HCT116 (cell line): ENCODE results near the gene OR4D9. TPM values are rescaled to one million over a fixed set of nuclear protein-coding genes. Genes with fewer than 3 reads are reported as not detected.

Experiments used
- ATAC-seq: fragments of 200-7000 bp; cut with Tn5 transposase; 2 replicates; pipeline ENCODE4 v1.9.1; 2020; ENCODE audit warnings: mild to moderate bottlenecking, moderate library complexity
- BruUV-seq: library from RNA; stranded (reverse); fragments of 400-500 nt; replicated peaks from 2 replicates; lab custom pipeline; 2021; lab: Mats Ljungman, UMichigan
- CTCF ChIA-PET: fragments of 300-600 bp; sonication (Branson Sonifier 250); formaldehyde crosslinking; loops from one replicate; lab custom pipeline; 2021; ENCODE audit warnings: antibody characterized with exemption; lab: Charles Lee
- POLR2A ChIA-PET: fragments of 300-600, 350-600 bp; sonication (Branson Sonifier 250); formaldehyde crosslinking; loops from one replicate; lab custom pipeline; 2021; ENCODE audit warnings: antibody characterized with exemption; lab: Charles Lee
- RAD21 ChIA-PET, 2 experiments: fragments of 300-600 bp; sonication (Branson Sonifier 250); formaldehyde crosslinking; loops; one replicate each; lab custom pipeline; 2023; ENCODE audit warnings: low total read pairs in 2 of 2; ENCODE audit not compliant: uncharacterized antibody in 2 of 2, unreplicated experiment in 2 of 2, low non-redundant PET in 1 of 2; lab: Charles Lee
- DNase-seq: peaks from one replicate; pipeline ENCODE4 v3.0.0-alpha.2; 2010; ENCODE audit warnings: low read depth, low spot score
- H2AFZ ChIP-seq: fragments of 200-600 bp; shearing (Covaris generic), sonication (generic); 2 replicates; pipeline ENCODE4 v1.6.1; 2017; ENCODE audit warnings: low read depth, mixed run types, mixed read lengths, antibody characterized with exemption, low read length; ENCODE audit not compliant: poor library complexity, severe bottlenecking
- H3K27ac ChIP-seq: 2 replicates; pipeline ENCODE4 v1.5.1; 2012; ENCODE audit warnings: low read depth, low read length
- H3K27me3 ChIP-seq: fragments of 200-600 bp; sonication (generic); 2 replicates; pipeline ENCODE4 v1.6.1; 2016; ENCODE audit warnings: mixed run types, low read length, mixed read lengths; ENCODE audit not compliant: insufficient read depth
- H3K36me3 ChIP-seq, 2 experiments: fragments of 200-500 bp in 1 of 2; fragments of 200-600 bp in 1 of 2; sonication (Bioruptor generic) in 1 of 2; sonication (generic) in 1 of 2; 2 replicates each; pipeline versions ENCODE4 v1.5.1 to v1.6.1; 2014 to 2016; ENCODE audit warnings: low read length in 2 of 2, inconsistent platforms in 1 of 2, mixed read lengths in 1 of 2, mixed run types in 1 of 2; ENCODE audit not compliant: insufficient read depth in 2 of 2, control insufficient read depth in 1 of 2
- H3K4me1 ChIP-seq, 2 experiments: fragments of 200-600 bp in 1 of 2; sonication (generic) in 1 of 2; 2 replicates each; pipeline versions ENCODE4 v1.5.1 to v1.6.1; 2012 to 2017; ENCODE audit warnings: low read length in 2 of 2, inconsistent platforms in 1 of 2, mild to moderate bottlenecking in 1 of 2, mixed read lengths in 1 of 2, mixed run types in 1 of 2, moderate library complexity in 1 of 2; ENCODE audit not compliant: insufficient read depth in 2 of 2, control insufficient read depth in 1 of 2
- H3K4me2 ChIP-seq: fragments of 200-600 bp; sonication (generic); 2 replicates; pipeline ENCODE4 v1.6.1; 2017; ENCODE audit warnings: mixed run types, low read length, mixed read lengths
- H3K4me3 ChIP-seq, 2 experiments: fragments of 200-600 bp in 1 of 2; sonication (generic) in 1 of 2; replicated peaks in 1 of 2; 2 replicates each; pipeline ENCODE4 v1.5.1; 2011 to 2016; ENCODE audit warnings: low read length in 2 of 2, control low read depth in 1 of 2, low read depth in 1 of 2, mild to moderate bottlenecking in 1 of 2, mixed read lengths in 1 of 2, mixed run types in 1 of 2
- H3K79me2 ChIP-seq: fragments of 200-600 bp; sonication (generic); 2 replicates; pipeline ENCODE4 v1.6.1; 2017; ENCODE audit warnings: mild to moderate bottlenecking, mixed run types, low read length, moderate library complexity, mixed read lengths; ENCODE audit not compliant: insufficient read depth
- H3K9ac ChIP-seq: fragments of 200-600 bp; sonication (generic); 2 replicates; pipeline ENCODE4 v1.6.1; 2016; ENCODE audit warnings: low read length, mixed read lengths
- H3K9me2 ChIP-seq: fragments of 200-600 bp; sonication (generic), shearing (Covaris generic); 2 replicates; pipeline ENCODE4 v1.6.1; 2017; ENCODE audit warnings: mixed run types, mild to moderate bottlenecking, moderate library complexity; ENCODE audit not compliant: insufficient read depth
- H3K9me3 ChIP-seq, 2 experiments: fragments of 200-500 bp in 1 of 2; fragments of 200-600 bp in 1 of 2; sonication (Bioruptor generic) in 1 of 2; sonication (generic) in 1 of 2; 2 replicates each; pipeline ENCODE4 v1.6.1; 2014 to 2017; ENCODE audit warnings: low read length in 2 of 2, mixed read lengths in 2 of 2, inconsistent platforms in 1 of 2, low read depth in 1 of 2, mild to moderate bottlenecking in 1 of 2, mixed run types in 1 of 2, moderate library complexity in 1 of 2; ENCODE audit not compliant: control insufficient read depth in 1 of 2, insufficient read depth in 1 of 2
- H4K20me1 ChIP-seq: fragments of 200-600 bp; sonication (generic), shearing (Covaris generic); 2 replicates; pipeline ENCODE4 v1.6.1; 2017; ENCODE audit warnings: mixed run types, mild to moderate bottlenecking, moderate library complexity; ENCODE audit not compliant: insufficient read depth
- CBX3 ChIP-seq: IDR thresholded peaks from 2 replicates; pipeline ENCODE4 v1.6.1; 2012; ENCODE audit warnings: low read depth
- EZH2 ChIP-seq: fragments of 200-600 bp; sonication (generic); IDR thresholded peaks from 2 replicates; pipeline ENCODE4 v1.6.1; 2017; ENCODE audit warnings: antibody characterized with exemption, mixed run types
- POLR2AphosphoS5 ChIP-seq: IDR thresholded peaks from 2 replicates; pipeline ENCODE4 v1.6.1; 2011; ENCODE audit warnings: mild to moderate bottlenecking, low read depth, low read length, moderate library complexity
- TCF7L2 ChIP-seq: IDR thresholded peaks from 2 replicates; pipeline ENCODE4 v1.7.0; 2011; ENCODE audit warnings: borderline replicate concordance, inconsistent platforms; ENCODE audit not compliant: insufficient read depth, insufficient read length; ENCODE audit errors: extremely low read depth
- intact Hi-C: fragments of 100-400 bp; cut with micrococcal nuclease; formaldehyde crosslinking; loops from 2 replicates; pipeline ENCODE4 v1.10.0; 2022
- total RNA-seq: library from RNA; stranded (reverse); gene quantifications from one replicate; pipeline ENCODE4 v1.2.1, GENCODE V29; 2021; ENCODE audit not compliant: unreplicated experiment
- TF ChIP-seq, protein P1 (sequence below): IDR thresholded peaks from 2 replicates; pipeline ENCODE4 v1.6.1; 2011; ENCODE audit warnings: mild to moderate bottlenecking, low read length, moderate library complexity; ENCODE audit not compliant: insufficient replicate concordance; ENCODE audit errors: extremely low read depth

Gene OR4D9
- total RNA-seq, 1 experiment from 2014 or later: not detected

DNA sequence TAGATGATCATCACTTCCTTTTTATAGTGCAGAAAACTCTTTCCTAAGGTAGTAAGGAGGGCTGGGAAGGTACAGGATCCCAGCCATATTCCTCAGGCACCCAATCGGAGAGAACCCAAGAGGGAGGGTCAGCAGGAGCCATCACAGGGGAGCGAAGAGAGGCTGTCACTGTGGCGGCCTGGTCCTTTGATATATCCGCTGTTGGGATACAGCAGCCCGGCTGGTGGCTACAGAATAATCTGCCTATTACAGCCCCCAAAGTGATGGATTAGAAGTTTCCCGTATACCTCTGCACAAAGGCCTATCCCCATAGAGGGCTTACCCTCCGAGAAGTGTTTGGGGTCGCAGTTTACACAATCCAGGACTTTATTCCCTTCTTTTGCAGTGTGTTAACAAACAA is 48.5 kb downstream of the OR4D9 start:
- Histone ChIP-seq H3K79me2 (no peaks in the 10 kb centered on the region), H3K4me2 (peak overlapping the region; percentile 86), H4K20me1 (no peaks in the 10 kb centered on the region), H2AFZ (peak overlapping the region; percentile 77), H3K4me3 (no peak overlapping the region), H3K27ac (peak overlapping the region; percentile 5; the same call in 1 of the 2 replicates), H3K36me3 (no peaks in the 10 kb centered on the region), H3K9ac (no peak overlapping the region), H3K9me3 (no peaks in the 10 kb centered on the region), H3K4me1 (peaks cover 35 to 83% of the 10 kb centered on the region in 2 experiments), H3K27me3 (no peaks in the 10 kb centered on the region), H3K9me2 (no peaks in the 10 kb centered on the region)
- ChIA-PET RAD21 (no interaction called here), POLR2A (interaction anchor here (1.2 to 2.5 kb wide), 3 partner anchors 10 to 56 kb away, joined by 4 to 17 read pairs (median 4); partner anchors contain the start of gene OSBP), CTCF (interaction anchor here (1.2 kb wide), 1 partner anchor 9 kb away, joined by 3 read pairs; no protein-coding TSS in a partner anchor)
- TF ChIP-seq EZH2: no peak
- peak; percentile 57 for TF ChIP-seq TCF7L2
- TF ChIP-seq, protein P1, sequence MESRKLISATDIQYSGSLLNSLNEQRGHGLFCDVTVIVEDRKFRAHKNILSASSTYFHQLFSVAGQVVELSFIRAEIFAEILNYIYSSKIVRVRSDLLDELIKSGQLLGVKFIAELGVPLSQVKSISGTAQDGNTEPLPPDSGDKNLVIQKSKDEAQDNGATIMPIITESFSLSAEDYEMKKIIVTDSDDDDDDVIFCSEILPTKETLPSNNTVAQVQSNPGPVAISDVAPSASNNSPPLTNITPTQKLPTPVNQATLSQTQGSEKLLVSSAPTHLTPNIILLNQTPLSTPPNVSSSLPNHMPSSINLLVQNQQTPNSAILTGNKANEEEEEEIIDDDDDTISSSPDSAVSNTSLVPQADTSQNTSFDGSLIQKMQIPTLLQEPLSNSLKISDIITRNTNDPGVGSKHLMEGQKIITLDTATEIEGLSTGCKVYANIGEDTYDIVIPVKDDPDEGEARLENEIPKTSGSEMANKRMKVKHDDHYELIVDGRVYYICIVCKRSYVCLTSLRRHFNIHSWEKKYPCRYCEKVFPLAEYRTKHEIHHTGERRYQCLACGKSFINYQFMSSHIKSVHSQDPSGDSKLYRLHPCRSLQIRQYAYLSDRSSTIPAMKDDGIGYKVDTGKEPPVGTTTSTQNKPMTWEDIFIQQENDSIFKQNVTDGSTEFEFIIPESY: no peak
- no TSS peak for BruUV-seq
- peak; percentile 1 for ATAC-seq
- no peak for DNase-seq
- intact Hi-C loops: loop anchor here (1.0 to 10.0 kb wide), 2 partner anchors 9 to 1895 kb away; partner anchors contain the start of gene ZDHHC5

DNA sequence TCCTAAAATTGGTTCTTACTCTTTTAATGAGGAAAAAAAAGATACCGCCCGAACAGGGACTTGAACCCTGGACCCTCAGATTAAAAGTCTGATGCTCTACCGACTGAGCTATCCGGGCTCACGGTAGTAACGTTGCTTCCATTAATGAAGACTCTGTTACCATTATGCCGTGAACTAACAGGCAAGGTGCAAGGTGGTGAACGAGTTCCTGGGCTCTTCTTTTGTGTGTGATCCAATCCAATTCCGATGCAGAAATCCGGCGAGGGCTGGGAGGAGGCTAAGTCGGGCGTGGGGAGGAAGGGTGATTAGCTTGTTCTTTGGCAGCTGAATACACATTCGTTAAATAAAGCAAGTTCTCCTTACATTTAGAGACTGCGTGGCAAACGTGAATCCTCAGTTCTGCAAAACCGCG is 49.0 kb downstream of the OR4D9 start:
- DNase-seq (peak; percentile 85), ATAC-seq (peak; percentile 27)
- ChIA-PET RAD21 (no interaction called here), CTCF (interaction anchor here (1.2 to 1.7 kb wide), 2 partner anchors 10 to 23 kb away, joined by 3 to 6 read pairs; no protein-coding TSS in a partner anchor), POLR2A (interaction anchor here (1.2 to 2.5 kb wide), 3 partner anchors 11 to 55 kb away, joined by 4 to 17 read pairs (median 6); partner anchors contain the start of gene OSBP)
- no peaks in the 10 kb centered on the region for H4K20me1 ChIP-seq
- no peaks in the 10 kb centered on the region for H3K79me2 ChIP-seq
- intact Hi-C loops: loop anchor here (1.0 kb wide), 1 partner anchor 9 kb away; no protein-coding TSS in a partner anchor
- TSS peak; percentile 63 for BruUV-seq
- H3K4me2 ChIP-seq: peak overlapping the region; percentile 86
- H2AFZ ChIP-seq: peak overlapping the region; percentile 89
- no peaks in the 10 kb centered on the region for H3K36me3 ChIP-seq
- H3K9ac ChIP-seq: peak overlapping the region; percentile 58
- H3K9me3 ChIP-seq: no peaks in the 10 kb centered on the region
- H3K4me3 ChIP-seq: peak overlapping the region; percentile 54 to 58
- no peaks in the 10 kb centered on the region for H3K27me3 ChIP-seq
- peak overlapping the region; percentile 65 for H3K27ac ChIP-seq
- TF ChIP-seq POLR2AphosphoS5: peak; percentile 45
- no peak for TF ChIP-seq CBX3
- peaks cover 37 to 87% of the 10 kb centered on the region in 2 experiments for H3K4me1 ChIP-seq
- no peaks in the 10 kb centered on the region for H3K9me2 ChIP-seq
